CD14-positive monocyte (primary cell): ENCODE measurements around the gene TMEM183A. TPM values are rescaled to one million over a fixed set of nuclear protein-coding genes. Genes with fewer than 3 reads are reported as not detected.
A peak's percentile ranks its signal among the peaks of the same experiment; 100 is the strongest.

Source experiments
- DNase-seq, 3 donors: peaks; one replicate each; pipeline ENCODE4 v3.0.0-alpha.2; 2011 to 2022
- H2AFZ ChIP-seq: 2 replicates; pipeline ENCODE4 v1.6.0; 2012; ENCODE audit warnings: mild to moderate bottlenecking, low read depth, low read length, inconsistent platforms; ENCODE audit not compliant: insufficient read depth, poor library complexity, severe bottlenecking
- H3K27ac ChIP-seq, 2 donors: 1 replicate in 1 of 2; 2 replicates in 1 of 2; pipeline ENCODE4 v1.5.1; 2012 to 2013; ENCODE audit warnings: low read length in 2 of 2, control low read depth in 1 of 2, inconsistent platforms in 1 of 2, low read depth in 1 of 2, mild to moderate bottlenecking in 1 of 2
- H3K27me3 ChIP-seq, 2 donors: one replicate each; pipeline versions ENCODE4 v1.6.0 to v1.6.1; 2011 to 2013; ENCODE audit warnings: low read length in 2 of 2; ENCODE audit not compliant: control insufficient read depth in 2 of 2, insufficient read depth in 2 of 2
- H3K36me3 ChIP-seq, 2 donors: replicated peaks in 1 of 2; 1 replicate in 1 of 2; 2 replicates in 1 of 2; pipeline versions ENCODE4 v1.5.1 to v1.6.1; 2012 to 2013; ENCODE audit warnings: low read length in 2 of 2, control low read depth in 1 of 2, inconsistent platforms in 1 of 2, mild to moderate bottlenecking in 1 of 2; ENCODE audit not compliant: insufficient read depth in 2 of 2, control insufficient read depth in 1 of 2
- H3K4me1 ChIP-seq, 2 donors: 1 replicate in 1 of 2; 2 replicates in 1 of 2; pipeline versions ENCODE4 v1.5.1 to v1.6.1; 2012 to 2013; ENCODE audit warnings: low read length in 2 of 2, control low read depth in 1 of 2, inconsistent platforms in 1 of 2, mild to moderate bottlenecking in 1 of 2, moderate library complexity in 1 of 2; ENCODE audit not compliant: insufficient read depth in 2 of 2, control insufficient read depth in 1 of 2
- H3K4me2 ChIP-seq: replicated peaks from 2 replicates; pipeline ENCODE3; 2012; ENCODE audit warnings: low read length, moderate library complexity, mild to moderate bottlenecking; ENCODE audit not compliant: poor library complexity, severe bottlenecking; ENCODE audit errors: extremely low read depth
- H3K4me3 ChIP-seq, 3 experiments: fragments of 200-600 bp in 1 of 3; sonication (generic) in 1 of 3; replicated peaks in 1 of 3; 1 replicate in 2 of 3; 2 replicates in 1 of 3; pipeline ENCODE4 v1.5.1; 2011 to 2013; ENCODE audit warnings: low read length in 3 of 3, mild to moderate bottlenecking in 3 of 3, control low read depth in 2 of 3, low read depth in 2 of 3, inconsistent platforms in 1 of 3, moderate library complexity in 1 of 3
- H3K79me2 ChIP-seq: 2 replicates; pipeline ENCODE4 v1.6.0; 2012; ENCODE audit warnings: mild to moderate bottlenecking, control low read depth, inconsistent platforms, low read length, moderate library complexity; ENCODE audit not compliant: insufficient read depth
- H3K9ac ChIP-seq: 2 replicates; pipeline ENCODE4 v1.6.0; 2017; ENCODE audit warnings: low read length, mild to moderate bottlenecking; ENCODE audit not compliant: insufficient read depth, poor library complexity, severe bottlenecking
- H3K9me3 ChIP-seq, 2 donors: replicated peaks in 1 of 2; 1 replicate in 1 of 2; 2 replicates in 1 of 2; pipeline versions ENCODE4 v1.5.1 to v1.6.1; 2012 to 2013; ENCODE audit warnings: low read length in 2 of 2, control low read depth in 1 of 2; ENCODE audit not compliant: control insufficient read depth in 1 of 2, insufficient read depth in 1 of 2
- H4K20me1 ChIP-seq: 2 replicates; pipeline ENCODE4 v1.6.0; 2012; ENCODE audit warnings: mild to moderate bottlenecking, low read length, control low read depth, moderate library complexity; ENCODE audit not compliant: insufficient read depth
- H3K27ac Mint-ChIP-seq, 7 donors: one replicate each; pipeline ENCODE4 v1.8.0; 2020; ENCODE audit warnings: mild to moderate bottlenecking in 7 of 7, mixed read lengths in 7 of 7, moderate library complexity in 6 of 7, inconsistent platforms in 2 of 7
- H3K27me3 Mint-ChIP-seq, 3 donors: one replicate each; pipeline ENCODE4 v1.8.0; 2021 to 2022; ENCODE audit warnings: low read depth in 3 of 3, mild to moderate bottlenecking in 3 of 3, mixed read lengths in 3 of 3, moderate library complexity in 3 of 3, inconsistent platforms in 1 of 3
- H3K36me3 Mint-ChIP-seq, 2 donors: one replicate each; pipeline ENCODE4 v1.8.0; 2020; ENCODE audit warnings: mixed read lengths in 2 of 2, inconsistent platforms in 1 of 2, mild to moderate bottlenecking in 1 of 2
- H3K4me1 Mint-ChIP-seq: one replicate; pipeline ENCODE4 v1.8.0; 2020; ENCODE audit warnings: mild to moderate bottlenecking, mixed read lengths
- H3K4me3 Mint-ChIP-seq, 2 donors: one replicate each; pipeline ENCODE4 v1.8.0; 2020; ENCODE audit warnings: mild to moderate bottlenecking in 2 of 2, mixed read lengths in 2 of 2, moderate library complexity in 1 of 2
- H3K9me3 Mint-ChIP-seq, 7 donors: one replicate each; pipeline ENCODE4 v1.8.0; 2020 to 2022; ENCODE audit warnings: mixed read lengths in 7 of 7, mild to moderate bottlenecking in 6 of 7, moderate library complexity in 6 of 7, inconsistent platforms in 2 of 7
- WGBS: methylation state at CpG from one replicate; pipeline ENCODE4 v1.1.5; 2013; ENCODE audit warnings: missing lambda C conversion rate; ENCODE audit not compliant: insufficient coverage; 5-methylcytosine and 5-hydroxymethylcytosine counted together
- intact Hi-C, 2 donors: fragments of 100-400 bp; cut with micrococcal nuclease; formaldehyde crosslinking; loops; one replicate each; pipeline versions ENCODE4 v1.15.0 to v1.15.1; 2023
- polyA plus RNA-seq, 3 donors: library from polyadenylated mRNA; depleted of rRNA in 1 of 3; unstranded in 2 of 3; stranded (reverse) in 1 of 3; fragments of 300-500 nt in 2 of 3; fragments of >200 nt in 1 of 3; fragmentation: Illumina TruSeq in 2 of 3; gene quantifications; 1 replicate in 2 of 3; 2 replicates in 1 of 3; pipeline ENCODE4 v1.2.3, GENCODE V29; 2012 to 2021
- TF ChIP-seq, protein P1 (sequence below): fragments of 200-600 bp; IDR thresholded peaks from one replicate; pipeline ENCODE4 v1.8.0; 2022; ENCODE audit warnings: antibody characterized with exemption, mild to moderate bottlenecking

The TMEM183A gene
- polyA plus RNA-seq, 3 donors: 60.5 to 84.9 (median 70.0) TPM

DNA sequence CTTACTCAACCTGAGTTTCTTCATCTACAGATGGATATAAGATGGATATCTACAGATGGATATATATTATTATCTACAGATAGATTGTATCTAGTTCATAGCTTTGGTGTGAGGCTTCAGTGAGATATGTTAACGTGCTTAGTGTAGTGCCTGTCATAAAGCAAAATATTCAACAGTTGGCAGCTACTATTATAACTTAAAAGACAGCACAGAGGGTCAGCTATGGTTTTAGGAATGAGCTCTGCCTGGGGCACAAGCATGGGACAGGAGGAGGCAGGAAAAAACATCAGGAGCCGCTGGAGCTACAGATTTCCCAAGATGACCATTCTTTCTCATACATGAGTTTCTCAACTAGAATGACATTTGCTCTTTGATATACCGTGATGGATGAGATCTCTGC is 38.8 kb upstream of the TMEM183A start:
- H3K27ac ChIP-seq: peak overlapping the region; percentile 81 to 91
- Mint-ChIP-seq H3K4me1 (peaks cover 45% of the 10 kb centered on the region), H3K4me3 (peak overlapping the region; percentile 50 to 90), H3K27ac (peak overlapping the region; percentile 90 to 98 (median 96)), H3K9me3 (no peaks in the 10 kb centered on the region), H3K27me3 (peaks cover 0 to 2% (median 2%) of the 10 kb centered on the region in 3 donors), H3K36me3 (peaks cover 20 to 22% of the 10 kb centered on the region in 2 donors)
- DNase-seq: no peak
- peak overlapping the region; percentile 32 for H3K9ac ChIP-seq
- intact Hi-C loops: loop anchor here (2.0 to 5.0 kb wide), 3 partner anchors 16 to 161 kb away; partner anchors contain the start of genes KDM5B (in 1 of the 2) and KLHL12 (in 1 of the 2)
- no peaks in the 10 kb centered on the region for H3K27me3 ChIP-seq
- no peaks in the 10 kb centered on the region for H4K20me1 ChIP-seq
- H2AFZ ChIP-seq: no peak overlapping the region
- no peaks in the 10 kb centered on the region for H3K9me3 ChIP-seq
- TF ChIP-seq, protein P1, sequence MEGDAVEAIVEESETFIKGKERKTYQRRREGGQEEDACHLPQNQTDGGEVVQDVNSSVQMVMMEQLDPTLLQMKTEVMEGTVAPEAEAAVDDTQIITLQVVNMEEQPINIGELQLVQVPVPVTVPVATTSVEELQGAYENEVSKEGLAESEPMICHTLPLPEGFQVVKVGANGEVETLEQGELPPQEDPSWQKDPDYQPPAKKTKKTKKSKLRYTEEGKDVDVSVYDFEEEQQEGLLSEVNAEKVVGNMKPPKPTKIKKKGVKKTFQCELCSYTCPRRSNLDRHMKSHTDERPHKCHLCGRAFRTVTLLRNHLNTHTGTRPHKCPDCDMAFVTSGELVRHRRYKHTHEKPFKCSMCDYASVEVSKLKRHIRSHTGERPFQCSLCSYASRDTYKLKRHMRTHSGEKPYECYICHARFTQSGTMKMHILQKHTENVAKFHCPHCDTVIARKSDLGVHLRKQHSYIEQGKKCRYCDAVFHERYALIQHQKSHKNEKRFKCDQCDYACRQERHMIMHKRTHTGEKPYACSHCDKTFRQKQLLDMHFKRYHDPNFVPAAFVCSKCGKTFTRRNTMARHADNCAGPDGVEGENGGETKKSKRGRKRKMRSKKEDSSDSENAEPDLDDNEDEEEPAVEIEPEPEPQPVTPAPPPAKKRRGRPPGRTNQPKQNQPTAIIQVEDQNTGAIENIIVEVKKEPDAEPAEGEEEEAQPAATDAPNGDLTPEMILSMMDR: no peak
- WGBS: no CpG with 5 or more reads among the region's 3 CpGs
- peak overlapping the region in 2 of 3 experiments; percentile 57 to 91 for H3K4me3 ChIP-seq
- peaks cover 43 to 51% of the 10 kb centered on the region in 2 donors for H3K4me1 ChIP-seq
- H3K79me2 ChIP-seq: peaks cover 8% of the 10 kb centered on the region
- H3K4me2 ChIP-seq: peak overlapping the region; percentile 98
- peaks cover 13 to 21% of the 10 kb centered on the region in 2 donors for H3K36me3 ChIP-seq

DNA sequence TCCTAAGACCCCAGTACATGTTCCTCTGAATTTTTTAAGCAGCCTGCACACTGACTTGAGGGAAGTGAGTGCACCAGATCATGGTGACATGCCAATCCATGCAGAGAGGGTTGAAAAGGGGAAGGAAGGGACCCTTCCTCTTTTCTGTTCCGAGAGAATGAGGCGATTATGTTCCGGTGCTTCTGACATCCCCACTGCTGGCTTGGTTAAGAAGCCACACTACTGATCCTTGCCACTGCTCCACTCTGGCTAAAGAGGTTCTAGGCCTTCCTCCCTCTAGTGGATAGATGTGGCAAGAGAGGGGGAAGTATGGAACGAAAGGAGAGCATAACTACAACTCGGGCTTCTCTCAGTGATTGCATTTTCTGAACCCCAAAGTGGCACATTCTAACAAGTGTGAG is 38.3 kb upstream of the TMEM183A start:
- Histone ChIP-seq H3K4me3 (peak overlapping the region in 2 of 3 experiments; percentile 11 to 91), H3K36me3 (peaks cover 9 to 15% of the 10 kb centered on the region in 2 donors), H3K9me3 (no peaks in the 10 kb centered on the region), H3K79me2 (peaks cover 8% of the 10 kb centered on the region), H3K4me2 (peak overlapping the region; percentile 98), H3K9ac (peak overlapping the region; percentile 32), H3K4me1 (peaks cover 43 to 51% of the 10 kb centered on the region in 2 donors), H2AFZ (peak overlapping the region; percentile 63), H4K20me1 (no peaks in the 10 kb centered on the region), H3K27ac (peak overlapping the region; percentile 81 to 91), H3K27me3 (no peaks in the 10 kb centered on the region)
- TF ChIP-seq, protein P1: peak; percentile 74
- Mint-ChIP-seq H3K4me3 (peak overlapping the region; percentile 50 to 90), H3K4me1 (peaks cover 45% of the 10 kb centered on the region), H3K27me3 (peaks cover 0 to 2% (median 2%) of the 10 kb centered on the region in 3 donors), H3K36me3 (peaks cover 15 to 16% of the 10 kb centered on the region in 2 donors), H3K9me3 (no peaks in the 10 kb centered on the region), H3K27ac (peak overlapping the region; percentile 90 to 98 (median 96))
- intact Hi-C loops: loop anchor here (2.0 to 5.0 kb wide), 3 partner anchors 16 to 162 kb away; partner anchors contain the start of genes KDM5B (in 1 of the 2) and KLHL12 (in 1 of the 2)
- WGBS: 0% methylated on average over 2 of the region's 5 CpGs
- peak; percentile 96 to 98 (median 97) for DNase-seq
